ENCODE results near the gene ADCY1. TPM values are rescaled to one million over a fixed set of nuclear protein-coding genes. Genes with fewer than 3 reads are reported as not detected.
A peak's percentile ranks its signal among the peaks of the same experiment; 100 is the strongest.
"Not testable (repeated sequence)": the region's sequence is repeated elsewhere in the genome, so short reads cannot be mapped to it uniquely, and the experiment has no call there.

ADCY1 gene
- total RNA-seq, 1 donor from 2014 or later = 2.8 TPM

- H3K9me3 ChIP-seq (replicated peaks); DNase-seq; H3K27ac ChIP-seq (replicated peaks); H3K4me1 ChIP-seq; H3K4me3 ChIP-seq; intact Hi-C loops (cut with micrococcal nuclease); H3K27me3 ChIP-seq (ENCODE audit: low read depth): not testable (repeated sequence)
- peaks cover 49% of the 10 kb centered on the region for H3K36me3 ChIP-seq
- peak; percentile 29 for TF ChIP-seq CTCF (IDR thresholded peaks at IDR 0.05; ENCODE audit: borderline replicate concordance)
Observed at GRCh38 chr7:45756757-45757156, 182.6 kb downstream of the ADCY1 start.

GRCh38 chr7:45759464-45759863 is 185.3 kb downstream of the ADCY1 start:
- intact Hi-C loops (cut with micrococcal nuclease); DNase-seq; H3K9me3 ChIP-seq (replicated peaks); H3K27me3 ChIP-seq (ENCODE audit: low read depth); H3K4me3 ChIP-seq: not testable (repeated sequence)
- Histone ChIP-seq H3K4me1 (peaks cover 11% of the 10 kb centered on the region), H3K27ac (replicated peaks) (peak overlapping the region; percentile 1), H3K36me3 (peaks cover 33% of the 10 kb centered on the region)

GRCh38 chr7:45761545-45762205 is 187.5 kb downstream of the ADCY1 start:
- intact Hi-C loops (cut with micrococcal nuclease); H3K27me3 ChIP-seq (ENCODE audit: low read depth); DNase-seq; H3K9me3 ChIP-seq (replicated peaks); H3K4me3 ChIP-seq: not testable (repeated sequence)
- Histone ChIP-seq H3K27ac (replicated peaks) (peak overlapping the region; percentile 69), H3K4me1 (peaks cover 11% of the 10 kb centered on the region), H3K36me3 (peaks cover 15% of the 10 kb centered on the region)

- peaks cover 12% of the 10 kb centered on the region for H3K4me1 ChIP-seq
- H3K27me3 ChIP-seq (ENCODE audit: low read depth); H3K4me3 ChIP-seq; H3K9me3 ChIP-seq (replicated peaks); DNase-seq; intact Hi-C loops (cut with micrococcal nuclease); H3K36me3 ChIP-seq: not testable (repeated sequence)
- peak overlapping the region; percentile 69 for H3K27ac ChIP-seq (replicated peaks)
Observed at GRCh38 chr7:45762225-45762994, 188.2 kb downstream of the ADCY1 start.

GRCh38 chr7:45768516-45769394 is 194.6 kb downstream of the ADCY1 start:
- peak; percentile 99 for DNase-seq
- H3K36me3 ChIP-seq; H3K9me3 ChIP-seq (replicated peaks); intact Hi-C loops (cut with micrococcal nuclease); H3K27me3 ChIP-seq (ENCODE audit: low read depth): not testable (repeated sequence)
- Histone ChIP-seq H3K4me1 (peaks cover 23% of the 10 kb centered on the region), H3K27ac (replicated peaks) (peak overlapping the region; percentile 89), H3K4me3 (peak overlapping the region; percentile 95)

GRCh38 chr7:45769626-45770025 is 195.5 kb downstream of the ADCY1 start:
- peak; percentile 15 for DNase-seq
- H3K4me3 ChIP-seq = peak overlapping the region; percentile 95
- H3K27me3 ChIP-seq (ENCODE audit: low read depth); H3K36me3 ChIP-seq; intact Hi-C loops (cut with micrococcal nuclease); H3K9me3 ChIP-seq (replicated peaks): not testable (repeated sequence)
- H3K27ac ChIP-seq (replicated peaks) = peak overlapping the region; percentile 89
- peaks cover 23% of the 10 kb centered on the region for H3K4me1 ChIP-seq
